ENCODE results near the gene MAP3K6. TPM values are rescaled to one million over a fixed set of nuclear protein-coding genes. Genes with fewer than 3 reads are reported as not detected.

MAP3K6 gene
- total RNA-seq, 6 experiments from 2014 or later: 4.3 to 14.9 (median 5.6) TPM

GRCh38 chr1:27333717-27334279, 33.0 kb downstream of the MAP3K6 start:
- WGBS (ENCODE audit: insufficient coverage, low coverage, low lambda C conversion rate, missing lambda C conversion rate): 82% methylated on average over 8 of the region's 17 CpGs
- Histone ChIP-seq H3K9me3 (no peaks in the 10 kb centered on the region), H3K27ac (no peak overlapping the region), H3K4me3 (no peak overlapping the region), H3K36me3 (peaks cover 0 to 29% (median 9%) of the 10 kb centered on the region in 4 donors), H3K27me3 (no peaks in the 10 kb centered on the region), H3K4me1 (no peaks in the 10 kb centered on the region)
- intact Hi-C loops (cut with DNase I): no loop called here
- no peak for TF ChIP-seq POLR2A (IDR thresholded peaks at IDR 0.05)
- TF ChIP-seq, protein P1, sequence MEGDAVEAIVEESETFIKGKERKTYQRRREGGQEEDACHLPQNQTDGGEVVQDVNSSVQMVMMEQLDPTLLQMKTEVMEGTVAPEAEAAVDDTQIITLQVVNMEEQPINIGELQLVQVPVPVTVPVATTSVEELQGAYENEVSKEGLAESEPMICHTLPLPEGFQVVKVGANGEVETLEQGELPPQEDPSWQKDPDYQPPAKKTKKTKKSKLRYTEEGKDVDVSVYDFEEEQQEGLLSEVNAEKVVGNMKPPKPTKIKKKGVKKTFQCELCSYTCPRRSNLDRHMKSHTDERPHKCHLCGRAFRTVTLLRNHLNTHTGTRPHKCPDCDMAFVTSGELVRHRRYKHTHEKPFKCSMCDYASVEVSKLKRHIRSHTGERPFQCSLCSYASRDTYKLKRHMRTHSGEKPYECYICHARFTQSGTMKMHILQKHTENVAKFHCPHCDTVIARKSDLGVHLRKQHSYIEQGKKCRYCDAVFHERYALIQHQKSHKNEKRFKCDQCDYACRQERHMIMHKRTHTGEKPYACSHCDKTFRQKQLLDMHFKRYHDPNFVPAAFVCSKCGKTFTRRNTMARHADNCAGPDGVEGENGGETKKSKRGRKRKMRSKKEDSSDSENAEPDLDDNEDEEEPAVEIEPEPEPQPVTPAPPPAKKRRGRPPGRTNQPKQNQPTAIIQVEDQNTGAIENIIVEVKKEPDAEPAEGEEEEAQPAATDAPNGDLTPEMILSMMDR (IDR thresholded peaks at IDR 0.05): no peak
- no peak for ATAC-seq
- DNase-seq: no peak

GRCh38 chr1:27332536-27333281, 34.1 kb downstream of the MAP3K6 start:
- TF ChIP-seq POLR2A (IDR thresholded peaks at IDR 0.05): no peak
- TF ChIP-seq, protein P1 (IDR thresholded peaks at IDR 0.05): peak; percentile 56 to 81 (median 79)
- no peaks in the 10 kb centered on the region for H3K9me3 ChIP-seq
- H3K4me3 ChIP-seq: no peak overlapping the region
- WGBS (ENCODE audit: insufficient coverage, low coverage, low lambda C conversion rate, missing lambda C conversion rate): 76% methylated on average over 5 of the region's 11 CpGs
- no peaks in the 10 kb centered on the region for H3K27me3 ChIP-seq
- H3K36me3 ChIP-seq: peaks cover 0 to 29% (median 9%) of the 10 kb centered on the region in 4 donors
- DNase-seq (peak in 1 of 3 donors; percentile 44), ATAC-seq (peak; percentile 61 to 74 (median 72))
- H3K4me1 ChIP-seq: no peaks in the 10 kb centered on the region
- intact Hi-C loops (cut with DNase I): no loop called here
- no peak overlapping the region for H3K27ac ChIP-seq

- Histone ChIP-seq H3K36me3 (peaks cover 0 to 29% (median 9%) of the 10 kb centered on the region in 4 donors), H3K27me3 (no peaks in the 10 kb centered on the region), H3K4me1 (no peaks in the 10 kb centered on the region), H3K9me3 (no peaks in the 10 kb centered on the region), H3K4me3 (no peak overlapping the region), H3K27ac (no peak overlapping the region)
- no peak for DNase-seq
- TF ChIP-seq, protein P1 (IDR thresholded peaks at IDR 0.05): no peak
- no peak for TF ChIP-seq POLR2A (IDR thresholded peaks at IDR 0.05)
- ATAC-seq: no peak
- WGBS (ENCODE audit: insufficient coverage, low coverage, low lambda C conversion rate, missing lambda C conversion rate): no CpG with 5 or more reads among the region's 5 CpGs
- intact Hi-C loops (cut with DNase I): no loop called here
Measured at GRCh38 chr1:27331922-27332321, 34.8 kb downstream of the MAP3K6 start.

DNA sequence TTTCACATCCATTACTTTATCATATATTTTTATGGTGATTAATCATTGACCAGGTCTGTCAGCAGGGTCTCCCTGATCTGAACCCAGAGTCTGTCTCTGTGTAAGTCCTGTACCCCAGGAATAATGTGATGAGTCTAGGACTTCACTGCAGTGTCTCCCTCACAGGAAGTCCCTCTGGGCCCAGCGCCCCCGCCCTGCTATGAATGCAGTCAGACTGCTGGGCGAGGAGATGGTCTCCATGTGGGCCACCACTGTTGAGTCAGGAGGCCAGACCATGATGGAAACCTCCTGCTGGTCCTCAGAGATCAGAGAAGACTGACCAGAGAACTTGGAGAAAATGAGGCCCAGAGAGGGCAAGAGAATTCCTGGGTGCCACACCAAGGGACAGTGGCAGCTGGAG, 35.3 kb downstream of the MAP3K6 start:
- DNase-seq (no peak), ATAC-seq (no peak)
- Histone ChIP-seq H3K9me3 (no peaks in the 10 kb centered on the region), H3K4me1 (no peaks in the 10 kb centered on the region), H3K27ac (no peak overlapping the region), H3K27me3 (no peaks in the 10 kb centered on the region), H3K36me3 (peaks cover 0 to 25% (median 9%) of the 10 kb centered on the region in 4 donors), H3K4me3 (no peak overlapping the region)
- TF ChIP-seq, protein P1 (IDR thresholded peaks at IDR 0.05): no peak
- no peak for TF ChIP-seq POLR2A (IDR thresholded peaks at IDR 0.05)
- intact Hi-C loops (cut with DNase I): no loop called here
- WGBS (ENCODE audit: insufficient coverage, low coverage, low lambda C conversion rate, missing lambda C conversion rate): 73% methylated on average over 2 of the region's 3 CpGs
